ENCODE results near the gene MANF. TPM values are rescaled to one million over a fixed set of nuclear protein-coding genes. Genes with fewer than 3 reads are reported as not detected.

MANF gene
- total RNA-seq, 1 experiment from 2014 or later = 132 TPM

Other genes with a start within 250 kb of the MANF start
- 24.1 TPM for gene RBM15B, start 6.0 kb downstream of the MANF start, total RNA-seq (2021; ENCODE audit: unreplicated experiment)
- gene DCAF1, start 114.7 kb downstream of the MANF start, total RNA-seq (2021; ENCODE audit: unreplicated experiment) = 38.3 TPM
- 20.2 TPM for gene RAD54L2, start 153.4 kb downstream of the MANF start, total RNA-seq (2021; ENCODE audit: unreplicated experiment)